ENCODE data around the gene IDI1.
"Not testable (repeated sequence)": the region's sequence is repeated elsewhere in the genome, so short reads cannot be mapped to it uniquely, and the experiment has no call there.

IDI1 gene

GRCh38 chr10:1061930-1062774 is 13.2 kb upstream of the IDI1 start:
- peak; percentile 10 for DNase-seq

GRCh38 chr10:1059902-1060301 is 11.0 kb upstream of the IDI1 start:
- DNase-seq, result no peak

GRCh38 chr10:1058017-1058416 is 9.1 kb upstream of the IDI1 start:
- no peak for DNase-seq

GRCh38 chr10:1057106-1057657 is 8.3 kb upstream of the IDI1 start:
- DNase-seq, result no peak

DNA sequence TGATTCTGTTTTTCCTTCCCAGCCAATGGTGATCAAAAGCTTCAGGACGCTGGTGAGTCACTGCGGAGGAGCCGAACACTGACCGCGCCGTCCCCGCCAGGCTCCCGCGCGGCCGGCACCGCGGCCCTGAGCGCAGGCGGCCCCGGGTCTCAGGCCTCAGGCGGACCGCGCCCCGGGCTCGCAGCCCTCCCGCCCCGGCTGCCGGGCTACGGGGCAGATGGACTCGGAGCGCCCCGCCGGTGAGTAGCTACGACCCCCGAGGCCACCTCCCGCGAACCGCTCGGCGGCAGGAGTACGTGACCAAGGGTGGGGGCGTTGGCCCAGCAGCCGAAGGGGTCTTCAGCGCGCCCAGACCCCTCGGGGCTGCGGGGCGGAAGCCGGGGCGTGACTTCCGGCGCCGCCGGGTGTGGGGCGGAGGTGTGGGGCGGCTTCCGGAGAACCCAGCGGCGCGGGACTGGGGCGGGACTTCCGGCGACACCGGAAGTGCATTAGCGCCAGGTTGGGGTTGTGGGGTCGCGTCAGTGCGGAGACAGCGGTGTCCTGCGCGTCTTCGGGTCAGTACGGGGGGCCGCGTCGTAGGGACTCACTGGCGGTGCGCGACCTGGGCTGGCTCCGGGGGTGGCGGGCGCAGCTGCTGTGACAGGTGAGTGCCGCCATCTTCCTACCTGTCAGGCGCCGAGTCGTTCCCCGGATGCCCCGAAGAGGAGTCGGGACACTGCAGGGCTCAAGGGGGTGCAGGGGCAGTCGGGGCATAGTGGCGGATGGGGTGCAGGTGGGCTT is 7.6 kb upstream of the IDI1 start, which contains the start of gene WDR37:
Gene WDR37, plus strand, starts transcription at position 60 of the 780 bp plus-strand sequence. CDS start 15,771 bp downstream, outside the sequence.
- DNase-seq, result peak; percentile 81

DNA sequence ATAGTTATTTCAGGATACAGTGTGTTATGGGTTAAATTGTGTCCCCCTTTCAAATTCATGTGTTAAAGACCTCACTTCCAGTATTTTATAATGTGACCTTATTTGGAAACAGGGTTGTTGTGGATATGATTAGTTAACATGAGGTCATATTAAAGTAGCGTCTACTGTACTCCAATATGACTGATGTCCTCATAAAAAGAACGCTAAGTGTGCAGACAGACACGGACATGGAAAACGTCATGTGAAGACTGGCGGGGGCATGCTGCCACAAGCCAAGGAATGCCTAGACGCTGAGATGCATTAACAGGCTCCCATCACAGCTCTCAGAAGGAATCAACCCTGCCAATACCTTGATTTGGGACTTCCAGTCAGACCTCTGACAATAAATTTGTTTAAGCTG is 5.8 kb upstream of the IDI1 start:
- no peak for DNase-seq

DNA sequence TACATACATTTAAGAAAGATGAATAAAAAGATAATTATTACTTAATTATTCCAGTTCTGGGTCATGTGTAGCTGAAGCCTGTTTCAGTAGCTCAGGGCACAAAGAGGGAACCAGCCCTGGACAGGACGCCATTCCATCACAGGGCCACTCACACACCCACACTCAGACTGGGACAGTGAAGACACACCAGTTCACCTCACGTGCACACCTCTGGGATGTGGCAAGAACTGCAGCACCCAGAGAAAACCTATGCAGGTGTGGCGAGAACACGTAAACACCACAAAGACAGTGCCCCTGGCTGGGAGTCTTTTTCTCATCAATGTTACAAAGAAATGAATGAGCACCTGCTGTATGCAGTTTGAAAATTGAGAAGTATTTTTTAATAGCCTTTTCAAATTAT is 1.6 kb upstream of the IDI1 start:
- DNase-seq, result no peak

GRCh38 chr10:1050145-1050544 is 1.2 kb upstream of the IDI1 start:
- no peak for DNase-seq

- DNase-seq, result peak; percentile 65
These were observed 573 bp upstream of the IDI1 start for GRCh38 chr10:1049425-1049958.

GRCh38 chr10:1048349-1048731 is 579 bp downstream of the IDI1 start:
- no peak for DNase-seq

- no peak for DNase-seq
These were observed 982 bp downstream of the IDI1 start for GRCh38 chr10:1047937-1048336.

DNA sequence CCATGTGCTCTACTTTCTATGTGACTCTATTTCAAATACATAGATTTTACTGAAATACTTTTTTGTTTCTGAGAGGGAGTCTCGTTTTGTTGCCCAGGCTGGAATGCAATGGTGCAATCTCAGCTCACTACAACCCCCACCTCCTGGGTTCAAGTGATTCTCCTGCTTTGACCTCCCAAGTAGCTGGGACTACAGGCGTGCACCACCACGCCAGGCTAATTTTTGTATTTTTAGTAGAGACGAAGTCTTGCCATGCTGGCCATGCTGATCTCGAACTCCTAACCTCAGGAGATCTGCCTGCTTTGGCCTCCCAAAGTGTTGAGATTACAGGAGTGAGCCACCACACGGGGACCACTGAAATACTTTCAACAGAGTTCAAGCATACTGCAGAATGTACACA is 3.5 kb downstream of the IDI1 start:
- no peak for DNase-seq

GRCh38 chr10:1044964-1045363 is 4.0 kb downstream of the IDI1 start:
- no peak for DNase-seq

GRCh38 chr10:1044146-1044545 is 4.8 kb downstream of the IDI1 start:
- no peak for DNase-seq

GRCh38 chr10:1043532-1043995 is 5.4 kb downstream of the IDI1 start:
- no peak for DNase-seq

DNA sequence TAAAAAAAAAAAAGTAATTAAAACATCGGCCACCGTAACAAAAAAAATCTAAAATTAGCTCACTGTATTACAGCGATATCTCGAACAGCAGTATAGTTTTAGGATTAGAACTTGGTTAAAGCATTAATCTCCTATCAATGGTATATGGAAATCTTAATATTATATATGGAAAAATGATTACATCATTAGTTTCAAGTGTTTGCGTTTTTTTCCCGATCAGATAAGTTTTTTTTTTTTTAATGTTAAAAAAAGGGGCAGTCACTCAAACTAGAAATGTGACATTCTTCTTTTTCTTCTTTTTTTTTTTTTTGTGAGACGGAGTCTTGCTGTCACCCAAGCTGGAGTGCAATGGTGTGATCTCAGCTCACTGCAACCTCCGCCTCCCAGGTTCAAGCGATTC is 7.4 kb downstream of the IDI1 start:
- no peak for DNase-seq

DNA sequence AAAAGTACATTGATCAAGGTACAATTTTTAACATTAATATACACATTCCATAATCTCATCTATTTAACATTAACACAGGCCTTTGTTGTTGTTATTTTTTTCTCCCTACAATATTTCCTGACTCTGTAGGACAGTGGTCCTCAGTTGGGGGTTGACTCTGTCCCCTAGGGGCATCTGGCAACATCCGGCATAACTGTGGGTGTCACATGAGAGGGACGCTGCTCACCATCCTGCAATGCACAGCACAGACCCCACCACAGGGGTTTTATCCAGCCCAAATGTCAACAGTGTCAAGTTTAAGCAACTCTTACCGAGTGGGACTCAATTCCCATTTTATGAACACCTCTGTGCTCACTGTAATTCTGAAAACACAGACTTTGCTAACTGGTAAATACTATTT is 8.8 kb downstream of the IDI1 start:
- DNase-seq, result no peak

- DNase-seq, result not testable (repeated sequence)
These were observed 10.2 kb downstream of the IDI1 start for GRCh38 chr10:1038769-1039168.

DNA sequence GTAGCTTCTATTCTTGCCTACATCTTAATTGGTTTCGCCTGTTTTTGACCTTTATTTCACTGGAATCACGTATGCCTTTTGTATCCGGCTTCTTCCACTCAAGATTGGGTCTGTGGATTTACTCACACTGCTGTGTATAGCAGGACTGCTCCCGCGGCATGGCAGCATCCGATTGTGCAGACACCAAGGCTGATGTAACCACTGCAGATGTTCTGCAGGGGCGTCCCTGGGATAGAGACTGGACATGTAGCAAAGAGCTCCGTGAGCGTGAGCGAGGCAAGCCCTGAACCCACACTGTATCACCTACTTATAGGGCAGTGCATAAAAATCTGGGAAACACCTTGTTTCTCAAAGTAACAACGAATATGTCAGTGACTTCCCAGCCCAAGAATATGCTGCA is 11.8 kb downstream of the IDI1 start:
- DNase-seq, result no peak

DNA sequence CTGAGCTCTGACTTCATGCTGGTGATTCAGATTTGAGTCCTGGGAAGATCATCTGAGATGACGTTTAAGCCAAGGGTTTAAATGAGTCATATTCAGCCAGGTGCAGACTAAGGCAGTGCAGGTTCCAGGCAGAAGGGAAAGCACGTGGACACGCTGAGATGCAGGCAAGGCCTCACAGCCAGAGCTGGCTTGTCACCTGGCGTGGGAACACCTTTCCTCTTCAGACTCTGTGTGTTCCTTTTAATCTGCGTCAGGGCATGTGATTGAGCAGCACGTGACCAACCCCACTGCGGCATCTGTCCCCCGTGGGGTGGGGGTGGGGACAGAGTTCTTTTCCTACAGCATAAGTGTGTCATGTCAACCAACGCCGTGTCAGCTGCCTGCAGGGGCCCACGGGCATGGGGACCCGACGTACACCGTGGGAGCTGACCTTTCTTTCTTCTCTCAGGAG is 12.6 kb downstream of the IDI1 start:
- peak; percentile 76 for DNase-seq

DNA sequence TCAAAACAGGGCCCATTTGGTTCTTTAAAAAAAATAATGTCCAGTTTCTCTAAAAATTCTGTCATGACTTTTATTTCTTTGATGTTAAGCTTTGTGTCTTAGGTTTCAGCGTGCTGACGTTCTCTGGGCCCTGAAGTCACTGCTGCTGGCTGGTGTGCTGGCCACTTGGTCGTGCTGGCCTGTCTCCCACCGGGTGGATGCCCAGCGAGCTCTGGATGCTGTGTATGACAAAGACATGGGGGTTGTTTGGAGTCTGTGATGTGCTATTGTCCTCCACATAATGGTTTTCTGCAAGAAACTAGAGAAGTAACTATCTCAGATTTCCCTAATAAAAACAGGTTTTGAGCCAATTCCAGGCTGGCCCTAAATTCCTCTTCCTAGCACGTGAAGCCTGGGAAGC is 13.7 kb downstream of the IDI1 start:
- DNase-seq, result no peak

DNA sequence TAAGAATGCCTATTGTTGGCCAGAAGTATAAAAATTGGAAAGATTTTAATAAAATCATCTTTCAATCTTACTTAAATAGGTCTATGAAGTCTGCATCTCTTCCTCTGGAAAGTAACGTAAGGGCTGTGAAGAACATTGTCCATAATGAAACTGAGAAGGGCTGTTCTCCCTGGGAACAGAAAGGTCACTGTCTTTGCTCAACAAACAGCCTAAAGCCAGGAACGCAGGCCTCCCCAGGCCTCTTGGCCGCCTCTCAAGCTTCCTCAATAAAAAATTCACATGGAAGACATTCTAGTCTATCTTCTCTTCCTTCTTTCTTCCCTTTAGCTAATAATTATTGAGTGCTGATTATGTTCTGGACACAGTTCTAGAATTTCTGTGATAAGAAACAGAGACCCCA is 14.2 kb downstream of the IDI1 start:
- DNase-seq, result no peak

- no peak for DNase-seq
These were observed 15.3 kb downstream of the IDI1 start for GRCh38 chr10:1033601-1034000.
